ENCODE measurements around the gene CYFIP2. TPM values are rescaled to one million over a fixed set of nuclear protein-coding genes. Genes with fewer than 3 reads are reported as not detected.

CYFIP2 gene
- total RNA-seq, 1 donor from 2014 or later, result 96.8 TPM

DNA sequence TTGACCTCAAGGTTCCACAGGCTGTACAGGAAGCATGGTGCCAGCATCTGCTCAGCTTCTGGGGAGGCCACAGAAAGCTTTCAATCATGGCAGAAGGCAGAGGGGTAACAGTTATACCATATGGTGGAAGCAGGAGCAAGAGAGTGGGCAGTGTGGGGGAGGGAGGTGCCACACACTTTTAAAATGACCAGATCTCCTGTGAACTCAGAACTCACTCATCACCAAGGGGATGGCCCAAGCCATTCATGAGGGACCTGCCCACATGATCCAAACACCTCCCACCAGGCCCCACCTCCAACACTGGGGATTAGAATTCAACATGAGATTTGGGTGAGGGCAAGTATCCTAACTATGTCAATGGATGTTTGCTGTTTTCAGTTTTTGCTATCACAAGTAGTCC is 16.2 kb downstream of the CYFIP2 start:
- H2AFZ ChIP-seq (ENCODE audit: low read depth, low read length), result no peak overlapping the region
- no peak for FAIRE-seq
- Mint-ChIP-seq H3K4me1 (ENCODE audit: low read depth, unreplicated experiment) (peaks cover 7% of the 10 kb centered on the region), H3K27ac (ENCODE audit: unreplicated experiment) (no peak overlapping the region), H3K27me3 (ENCODE audit: low read depth, unreplicated experiment) (no peaks in the 10 kb centered on the region), H3K36me3 (ENCODE audit: low read depth, unreplicated experiment) (peaks cover under 1% of the 10 kb centered on the region), H3K9me3 (ENCODE audit: unreplicated experiment) (peaks cover 7% of the 10 kb centered on the region), H3K4me3 (ENCODE audit: unreplicated experiment) (no peak overlapping the region)
- H3K9ac ChIP-seq (ENCODE audit: low read length), result no peak overlapping the region
- peaks cover 4% of the 10 kb centered on the region for H3K4me1 ChIP-seq (ENCODE audit: insufficient read depth, low read length)
- no peak overlapping the region for H3K4me3 ChIP-seq (ENCODE audit: insufficient read depth, low read depth, low read length)
- no peak for DNase-seq (ENCODE audit: low read depth)
- peaks cover 3% of the 10 kb centered on the region for H4K20me1 ChIP-seq (ENCODE audit: insufficient read depth, low read length)
- H3K79me2 ChIP-seq (ENCODE audit: insufficient read depth, low read length), result no peaks in the 10 kb centered on the region
- H3K9me3 ChIP-seq (ENCODE audit: insufficient read depth, low read depth, low read length), result no peaks in the 10 kb centered on the region
- TF ChIP-seq, protein P1, sequence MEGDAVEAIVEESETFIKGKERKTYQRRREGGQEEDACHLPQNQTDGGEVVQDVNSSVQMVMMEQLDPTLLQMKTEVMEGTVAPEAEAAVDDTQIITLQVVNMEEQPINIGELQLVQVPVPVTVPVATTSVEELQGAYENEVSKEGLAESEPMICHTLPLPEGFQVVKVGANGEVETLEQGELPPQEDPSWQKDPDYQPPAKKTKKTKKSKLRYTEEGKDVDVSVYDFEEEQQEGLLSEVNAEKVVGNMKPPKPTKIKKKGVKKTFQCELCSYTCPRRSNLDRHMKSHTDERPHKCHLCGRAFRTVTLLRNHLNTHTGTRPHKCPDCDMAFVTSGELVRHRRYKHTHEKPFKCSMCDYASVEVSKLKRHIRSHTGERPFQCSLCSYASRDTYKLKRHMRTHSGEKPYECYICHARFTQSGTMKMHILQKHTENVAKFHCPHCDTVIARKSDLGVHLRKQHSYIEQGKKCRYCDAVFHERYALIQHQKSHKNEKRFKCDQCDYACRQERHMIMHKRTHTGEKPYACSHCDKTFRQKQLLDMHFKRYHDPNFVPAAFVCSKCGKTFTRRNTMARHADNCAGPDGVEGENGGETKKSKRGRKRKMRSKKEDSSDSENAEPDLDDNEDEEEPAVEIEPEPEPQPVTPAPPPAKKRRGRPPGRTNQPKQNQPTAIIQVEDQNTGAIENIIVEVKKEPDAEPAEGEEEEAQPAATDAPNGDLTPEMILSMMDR (IDR thresholded peaks at IDR 0.05; ENCODE audit: insufficient read depth, low read depth, low read length), result no peak
- no peak for TF ChIP-seq EZH2 (IDR thresholded peaks at IDR 0.05; ENCODE audit: insufficient read depth, low read length)
- no peak overlapping the region for H3K27ac ChIP-seq (ENCODE audit: low read depth, low read length)
- H3K4me2 ChIP-seq (ENCODE audit: low read length), result no peak overlapping the region
- no peaks in the 10 kb centered on the region for H3K27me3 ChIP-seq (ENCODE audit: insufficient read depth, low read length)
- H3K36me3 ChIP-seq (ENCODE audit: insufficient read depth, low read length), result no peaks in the 10 kb centered on the region

DNA sequence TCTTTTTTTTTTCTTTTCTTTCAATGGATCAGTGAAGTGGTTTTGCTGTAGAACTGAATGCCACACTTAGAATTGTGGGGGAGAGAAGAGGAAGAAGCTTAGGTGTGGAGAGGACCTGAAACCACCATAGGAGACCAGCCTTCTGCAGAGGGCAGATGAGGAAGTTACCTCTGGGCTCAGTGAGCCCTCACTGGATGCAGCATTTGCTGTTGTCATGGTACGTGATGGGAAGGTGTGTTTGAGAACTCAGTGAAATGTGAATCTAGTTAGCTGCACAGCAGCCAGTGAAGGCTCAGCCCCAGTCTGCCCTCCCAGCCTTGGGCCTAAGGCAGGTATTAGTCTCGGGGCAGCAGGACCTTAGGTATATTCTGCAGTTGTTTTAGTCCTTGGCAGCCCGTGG is 17.5 kb downstream of the CYFIP2 start:
- peaks cover 7% of the 10 kb centered on the region for H3K4me1 Mint-ChIP-seq (ENCODE audit: low read depth, unreplicated experiment)
- FAIRE-seq (no peak), DNase-seq (ENCODE audit: low read depth) (no peak)
- peaks cover 7% of the 10 kb centered on the region for H3K9me3 Mint-ChIP-seq (ENCODE audit: unreplicated experiment)
- H3K27ac Mint-ChIP-seq (ENCODE audit: unreplicated experiment), result no peak overlapping the region
- no peaks in the 10 kb centered on the region for H4K20me1 ChIP-seq (ENCODE audit: insufficient read depth, low read length)
- H3K9me3 ChIP-seq (ENCODE audit: insufficient read depth, low read depth, low read length), result no peaks in the 10 kb centered on the region
- H3K36me3 ChIP-seq (ENCODE audit: insufficient read depth, low read length), result no peaks in the 10 kb centered on the region
- peaks cover 10% of the 10 kb centered on the region for H3K36me3 Mint-ChIP-seq (ENCODE audit: low read depth, unreplicated experiment)
- no peaks in the 10 kb centered on the region for H3K27me3 Mint-ChIP-seq (ENCODE audit: low read depth, unreplicated experiment)
- H3K9ac ChIP-seq (ENCODE audit: low read length), result no peak overlapping the region
- no peak overlapping the region for H3K27ac ChIP-seq (ENCODE audit: low read depth, low read length)
- no peak overlapping the region for H3K4me3 ChIP-seq (ENCODE audit: insufficient read depth, low read depth, low read length)
- no peaks in the 10 kb centered on the region for H3K79me2 ChIP-seq (ENCODE audit: insufficient read depth, low read length)
- TF ChIP-seq EZH2 (IDR thresholded peaks at IDR 0.05; ENCODE audit: insufficient read depth, low read length), result no peak
- TF ChIP-seq, protein P1 (IDR thresholded peaks at IDR 0.05; ENCODE audit: insufficient read depth, low read depth, low read length), result no peak
- H3K4me1 ChIP-seq (ENCODE audit: insufficient read depth, low read length), result peaks cover 4% of the 10 kb centered on the region
- H3K4me2 ChIP-seq (ENCODE audit: low read length), result no peak overlapping the region
- H2AFZ ChIP-seq (ENCODE audit: low read depth, low read length), result no peak overlapping the region
- H3K4me3 Mint-ChIP-seq (ENCODE audit: unreplicated experiment), result no peak overlapping the region
- no peaks in the 10 kb centered on the region for H3K27me3 ChIP-seq (ENCODE audit: insufficient read depth, low read length)

DNA sequence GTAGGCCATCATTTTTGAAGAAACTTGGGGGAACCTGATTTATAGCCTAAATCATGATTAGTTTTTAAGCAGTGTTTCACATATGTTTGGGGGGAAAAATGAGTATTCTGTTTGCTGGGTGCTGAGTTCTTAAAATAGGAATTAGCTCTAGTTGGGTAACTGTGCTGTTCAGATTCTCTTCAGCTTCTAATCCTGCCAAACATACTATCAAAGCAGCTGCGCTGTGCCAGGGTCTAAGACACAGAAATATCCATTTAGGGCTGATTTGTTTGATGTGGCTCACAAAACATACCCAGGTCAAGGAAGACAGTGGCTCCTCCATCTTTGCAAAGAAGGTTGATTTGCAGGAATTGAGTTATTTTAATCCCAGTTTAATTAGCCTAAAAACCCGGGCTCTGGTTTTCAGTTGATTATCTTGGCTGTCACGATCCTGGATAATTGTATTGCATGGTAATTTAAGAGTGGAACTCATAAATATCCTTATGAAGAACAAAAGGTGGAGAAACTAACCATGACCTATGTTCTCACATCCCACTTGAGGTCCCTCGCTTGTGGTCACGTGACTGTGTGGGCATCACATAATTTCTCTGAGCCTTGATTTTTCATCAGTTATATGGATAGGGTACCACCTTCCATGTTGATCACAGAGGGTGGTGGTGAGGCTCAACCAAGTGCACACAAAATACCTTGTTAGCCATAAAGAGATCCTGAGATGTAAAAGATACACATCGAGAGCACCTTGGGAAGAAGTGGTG is 18.7 kb downstream of the CYFIP2 start:
- Histone ChIP-seq H3K79me2 (ENCODE audit: insufficient read depth, low read length) (no peaks in the 10 kb centered on the region), H2AFZ (ENCODE audit: low read depth, low read length) (no peak overlapping the region), H3K36me3 (ENCODE audit: insufficient read depth, low read length) (no peaks in the 10 kb centered on the region), H4K20me1 (ENCODE audit: insufficient read depth, low read length) (no peaks in the 10 kb centered on the region), H3K4me2 (ENCODE audit: low read length) (no peak overlapping the region), H3K4me3 (ENCODE audit: insufficient read depth, low read depth, low read length) (no peak overlapping the region), H3K27me3 (ENCODE audit: insufficient read depth, low read length) (no peaks in the 10 kb centered on the region), H3K4me1 (ENCODE audit: insufficient read depth, low read length) (peaks cover 4% of the 10 kb centered on the region), H3K9me3 (ENCODE audit: insufficient read depth, low read depth, low read length) (no peaks in the 10 kb centered on the region), H3K9ac (ENCODE audit: low read length) (no peak overlapping the region), H3K27ac (ENCODE audit: low read depth, low read length) (no peak overlapping the region)
- peaks cover 9% of the 10 kb centered on the region for H3K4me1 Mint-ChIP-seq (ENCODE audit: low read depth, unreplicated experiment)
- DNase-seq (ENCODE audit: low read depth), result no peak
- peaks cover 7% of the 10 kb centered on the region for H3K9me3 Mint-ChIP-seq (ENCODE audit: unreplicated experiment)
- H3K36me3 Mint-ChIP-seq (ENCODE audit: low read depth, unreplicated experiment), result peaks cover 10% of the 10 kb centered on the region
- no peaks in the 10 kb centered on the region for H3K27me3 Mint-ChIP-seq (ENCODE audit: low read depth, unreplicated experiment)
- no peak for TF ChIP-seq EZH2 (IDR thresholded peaks at IDR 0.05; ENCODE audit: insufficient read depth, low read length)
- TF ChIP-seq, protein P1 (IDR thresholded peaks at IDR 0.05; ENCODE audit: insufficient read depth, low read depth, low read length), result no peak
- FAIRE-seq, result no peak
- H3K27ac Mint-ChIP-seq (ENCODE audit: unreplicated experiment), result no peak overlapping the region
- H3K4me3 Mint-ChIP-seq (ENCODE audit: unreplicated experiment), result no peak overlapping the region
